K562 (cell line): Measurements from ENCODE around the gene APOL4. TPM values are rescaled to one million over a fixed set of nuclear protein-coding genes. Genes with fewer than 3 reads are reported as not detected.

Experiments
- ATAC-seq: fragments of 200-7000 bp; cut with Tn5 transposase; 3 replicates; pipeline ENCODE4 v1.9.1; 2020; ENCODE audit warnings: moderate library complexity
- BruUV-seq: library from RNA; stranded (reverse); fragments of 400-500 nt; replicated peaks from 2 replicates; lab custom pipeline; 2021; lab: Mats Ljungman, UMichigan
- CTCF ChIA-PET: fragments of 300-600 bp; formaldehyde crosslinking; extraction: SDS; loops from one replicate; lab custom pipeline; 2021; ENCODE audit warnings: low intra/inter-chr PET ratio; lab: Yijun Ruan, JAX
- POLR2A ChIA-PET: fragments of 300-600, 350-650 bp; sonication (Branson Sonifier 250); formaldehyde crosslinking; extraction: SDS; loops from one replicate; lab custom pipeline; 2021; ENCODE audit warnings: antibody characterized with exemption, inconsistent platforms; lab: Yijun Ruan, JAX
- DNase-seq, 4 experiments: peaks; one replicate each; pipeline versions ENCODE4 v3.0.0 to v3.0.0-alpha.2; 2011 to 2018; ENCODE audit warnings: low spot score in 3 of 4, mixed read lengths in 3 of 4; ENCODE audit errors: extremely low read depth in 1 of 4
- FAIRE-seq: peaks from 2 replicates; lab custom pipeline; 2011; peaks lifted over from hg19 to GRCh38; lab: Jason Lieb, UNC
- H2AFZ ChIP-seq: 2 replicates; pipeline ENCODE4 v1.6.0; 2011; ENCODE audit warnings: low read depth, low read length, control low read depth, inconsistent platforms
- H3K27ac ChIP-seq: fragments of 200-600 bp; 3 replicates; pipeline ENCODE4 v1.8.0; 2011; ENCODE audit warnings: low read depth, mild to moderate bottlenecking, control low read depth, inconsistent platforms, low read length, moderate library complexity, mixed read lengths; ENCODE audit errors: extremely low read depth
- H3K27me3 ChIP-seq, 2 experiments: fragments of 300-600 bp in 1 of 2; 2 replicates in 1 of 2; 3 replicates in 1 of 2; pipeline versions ENCODE4 v1.6.0 to v1.8.0; 2011; ENCODE audit warnings: inconsistent platforms in 2 of 2, low read length in 2 of 2, mild to moderate bottlenecking in 1 of 2, mixed read lengths in 1 of 2, moderate library complexity in 1 of 2; ENCODE audit not compliant: control insufficient read depth in 2 of 2, insufficient read depth in 2 of 2
- H3K36me3 ChIP-seq: fragments of 300-600 bp; 3 replicates; pipeline ENCODE4 v1.8.0; 2011; ENCODE audit warnings: mild to moderate bottlenecking, low read length, inconsistent platforms; ENCODE audit not compliant: control insufficient read depth, insufficient read depth
- H3K4me1 ChIP-seq, 2 experiments: fragments of 200-600 bp in 1 of 2; replicated peaks in 1 of 2; 2 replicates in 1 of 2; 3 replicates in 1 of 2; pipeline versions ENCODE4 v1.5.1 to v1.8.0; 2011; ENCODE audit warnings: inconsistent platforms in 2 of 2, low read length in 2 of 2, mild to moderate bottlenecking in 1 of 2, mixed read lengths in 1 of 2, moderate library complexity in 1 of 2; ENCODE audit not compliant: control insufficient read depth in 2 of 2, insufficient read depth in 2 of 2
- H3K4me2 ChIP-seq: 2 replicates; pipeline ENCODE4 v1.6.1; 2011; ENCODE audit warnings: low read length, control low read depth, inconsistent platforms, mixed read lengths; ENCODE audit not compliant: insufficient read depth
- H3K4me3 ChIP-seq: fragments of 200-600 bp; sonication (generic), shearing (Covaris generic); 2 replicates; pipeline ENCODE4 v1.5.1; 2016; ENCODE audit warnings: control low read depth, inconsistent platforms
- H3K79me2 ChIP-seq: fragments of 200-600 bp; 3 replicates; pipeline ENCODE4 v1.8.0; 2011; ENCODE audit warnings: low read length, inconsistent platforms; ENCODE audit not compliant: control insufficient read depth, insufficient read depth
- H3K9ac ChIP-seq, 2 experiments: 2 replicates each; pipeline versions ENCODE4 v1.6.0 to v1.6.1; 2011; ENCODE audit warnings: low read depth in 2 of 2, low read length in 2 of 2, control low read depth in 1 of 2, inconsistent platforms in 1 of 2, mild to moderate bottlenecking in 1 of 2, mixed read lengths in 1 of 2; ENCODE audit not compliant: insufficient read depth in 1 of 2
- H3K9me1 ChIP-seq: one replicate; pipeline ENCODE4 v1.6.0; 2011; ENCODE audit warnings: inconsistent platforms, mild to moderate bottlenecking, low read length, moderate library complexity; ENCODE audit not compliant: control insufficient read depth, insufficient read depth
- H3K9me3 ChIP-seq: replicated peaks from 2 replicates; pipeline ENCODE4 v1.5.1; 2011; ENCODE audit warnings: low read depth, low read length, inconsistent platforms; ENCODE audit not compliant: control insufficient read depth, insufficient read depth
- H4K20me1 ChIP-seq: replicated peaks from 2 replicates; pipeline ENCODE4 v1.6.1; 2011; ENCODE audit warnings: low read length, inconsistent platforms, mixed read lengths; ENCODE audit not compliant: control insufficient read depth, insufficient read depth
- FOXP1 ChIP-seq: sonication (generic); formaldehyde crosslinking; IDR thresholded peaks from 2 replicates; pipeline ENCODE4 v1.8.0; 2022; ENCODE audit warnings: mild to moderate bottlenecking, missing genetic modification reagents
- HNRNPK ChIP-seq: fragments of 200-400 bp; formaldehyde crosslinking; IDR thresholded peaks from one replicate; pipeline ENCODE4 v1.6.1; 2018; ENCODE audit warnings: mild to moderate bottlenecking, low read depth, low read length; ENCODE audit not compliant: poor library complexity, severe bottlenecking
- PHB ChIP-seq: fragments of 250-450 bp; sonication (Bioruptor Pico); IDR thresholded peaks from 2 replicates; pipeline ENCODE4 v1.5.0; 2021
- PHF21A ChIP-seq: fragments of 450-650 bp; IDR thresholded peaks from 2 replicates; pipeline ENCODE4 v1.6.1; 2017; ENCODE audit warnings: low read depth, borderline replicate concordance
- PHF8 ChIP-seq: fragments of 200-600 bp; sonication (generic); IDR thresholded peaks from 2 replicates; pipeline ENCODE4 v1.6.1; 2012; ENCODE audit warnings: mixed run types, mild to moderate bottlenecking, inconsistent platforms, low read length, moderate library complexity, borderline replicate concordance
- POLR2AphosphoS2 ChIP-seq: IDR thresholded peaks from 2 replicates; pipeline ENCODE4 v1.6.1; 2012; ENCODE audit warnings: low read length, improper control_type of control experiment
- ZBTB17 ChIP-seq: fragments of 450-650 bp; formaldehyde crosslinking; IDR thresholded peaks from 2 replicates; pipeline ENCODE4 v1.4.0; 2020; ENCODE audit warnings: mild to moderate bottlenecking
- ZNF785 ChIP-seq: fragments of 250-450 bp; sonication (Bioruptor Pico); IDR thresholded peaks from 2 replicates; pipeline ENCODE4 v1.4.0; 2020; ENCODE audit warnings: mild to moderate bottlenecking
- WGBS: fragments of 100-300 bp; shearing (Covaris generic); methylation state at CpG from one replicate; pipeline ENCODE4 v1.1.6; 2016; ENCODE audit warnings: low coverage, mixed read lengths; ENCODE audit not compliant: insufficient coverage; ENCODE audit errors: missing lambda C conversion rate; 5-methylcytosine and 5-hydroxymethylcytosine counted together
- in situ Hi-C: fragments of 300-500 bp; cut with MboI; formaldehyde crosslinking; loops from 4 replicates; pipeline ENCODE4 v1.15.0; 2018; ENCODE audit warnings: inconsistent platforms, mixed read lengths
- intact Hi-C: fragments of 100-400 bp; cut with micrococcal nuclease; formaldehyde crosslinking; loops from 2 replicates; pipeline ENCODE4 v1.14.2; 2022
- polyA plus RNA-seq, 8 experiments: library from polyadenylated mRNA; depleted of rRNA in 4 of 8; stranded (reverse) in 5 of 8; unstranded in 3 of 8; fragments of >200 nt; fragmentation: Nextera tagmentation in 2 of 8; fragmentation: Illumina TruSeq in 1 of 8; extraction: Ambion mirVana in 2 of 8; extraction: Trizol in 1 of 8; gene quantifications; 2 replicates each; pipeline versions ENCODE4 v1.2.1 to v1.2.3, GENCODE V29; 2011 to 2014; ENCODE audit warnings: inconsistent platforms in 1 of 8, missing spikeins in 1 of 8
- total RNA-seq, 7 experiments: library from RNA; depleted of rRNA in 6 of 7; stranded (reverse); fragments of >200 nt in 6 of 7; fragmentation: Illumina TruSeq in 2 of 7; extraction: Trizol in 2 of 7; gene quantifications; 2 replicates each; pipeline versions ENCODE4 v1.2.1 to v1.2.3, GENCODE V29; 2011 to 2021; ENCODE audit warnings: low replicate concordance in 1 of 7
- TF ChIP-seq, protein P1 (sequence below), 2 experiments: fragments of 450-650 bp; IDR thresholded peaks; 2 replicates each; pipeline ENCODE4 v1.6.1; 2018; ENCODE audit warnings: mild to moderate bottlenecking in 2 of 2, low read depth in 1 of 2; ENCODE audit not compliant: partially characterized antibody in 2 of 2
- TF ChIP-seq, protein P2 (sequence below): sonication (generic); formaldehyde crosslinking; IDR thresholded peaks from 2 replicates; pipeline ENCODE4 v1.5.0; 2020; ENCODE audit warnings: missing genetic modification reagents

Gene APOL4
- total and polyA plus RNA-seq, 9 of the 15 experiments (the other 6 are each of a cell fraction or from before 2014, with no cell fraction given), result 6.5 to 15.0 (median 9.8) TPM

DNA sequence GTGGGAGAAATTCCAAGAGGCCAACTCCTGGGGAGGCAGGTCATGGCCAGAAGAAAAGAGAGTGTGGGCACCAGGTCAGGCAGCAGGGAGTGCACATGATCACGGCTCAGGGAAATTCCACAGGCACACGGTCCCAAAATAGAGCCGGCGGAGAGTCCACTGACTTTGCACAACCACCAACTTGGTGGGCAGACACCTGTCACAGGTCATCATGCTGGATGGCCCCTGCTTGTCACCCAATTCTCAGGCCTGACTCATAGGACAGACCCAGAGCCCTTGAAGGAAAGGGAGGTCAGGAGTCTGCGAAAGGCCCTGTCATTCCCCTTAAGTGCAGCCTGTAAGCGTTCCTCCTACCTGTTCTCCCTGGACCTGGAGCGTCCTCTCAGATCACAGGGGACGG, 21.9 kb upstream of the APOL4 start (continued):
- TF ChIP-seq, protein P1, sequence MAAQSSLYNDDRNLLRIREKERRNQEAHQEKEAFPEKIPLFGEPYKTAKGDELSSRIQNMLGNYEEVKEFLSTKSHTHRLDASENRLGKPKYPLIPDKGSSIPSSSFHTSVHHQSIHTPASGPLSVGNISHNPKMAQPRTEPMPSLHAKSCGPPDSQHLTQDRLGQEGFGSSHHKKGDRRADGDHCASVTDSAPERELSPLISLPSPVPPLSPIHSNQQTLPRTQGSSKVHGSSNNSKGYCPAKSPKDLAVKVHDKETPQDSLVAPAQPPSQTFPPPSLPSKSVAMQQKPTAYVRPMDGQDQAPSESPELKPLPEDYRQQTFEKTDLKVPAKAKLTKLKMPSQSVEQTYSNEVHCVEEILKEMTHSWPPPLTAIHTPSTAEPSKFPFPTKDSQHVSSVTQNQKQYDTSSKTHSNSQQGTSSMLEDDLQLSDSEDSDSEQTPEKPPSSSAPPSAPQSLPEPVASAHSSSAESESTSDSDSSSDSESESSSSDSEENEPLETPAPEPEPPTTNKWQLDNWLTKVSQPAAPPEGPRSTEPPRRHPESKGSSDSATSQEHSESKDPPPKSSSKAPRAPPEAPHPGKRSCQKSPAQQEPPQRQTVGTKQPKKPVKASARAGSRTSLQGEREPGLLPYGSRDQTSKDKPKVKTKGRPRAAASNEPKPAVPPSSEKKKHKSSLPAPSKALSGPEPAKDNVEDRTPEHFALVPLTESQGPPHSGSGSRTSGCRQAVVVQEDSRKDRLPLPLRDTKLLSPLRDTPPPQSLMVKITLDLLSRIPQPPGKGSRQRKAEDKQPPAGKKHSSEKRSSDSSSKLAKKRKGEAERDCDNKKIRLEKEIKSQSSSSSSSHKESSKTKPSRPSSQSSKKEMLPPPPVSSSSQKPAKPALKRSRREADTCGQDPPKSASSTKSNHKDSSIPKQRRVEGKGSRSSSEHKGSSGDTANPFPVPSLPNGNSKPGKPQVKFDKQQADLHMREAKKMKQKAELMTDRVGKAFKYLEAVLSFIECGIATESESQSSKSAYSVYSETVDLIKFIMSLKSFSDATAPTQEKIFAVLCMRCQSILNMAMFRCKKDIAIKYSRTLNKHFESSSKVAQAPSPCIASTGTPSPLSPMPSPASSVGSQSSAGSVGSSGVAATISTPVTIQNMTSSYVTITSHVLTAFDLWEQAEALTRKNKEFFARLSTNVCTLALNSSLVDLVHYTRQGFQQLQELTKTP (IDR thresholded peaks at IDR 0.05; ENCODE audit: low read depth in 1 of 2, partially characterized antibody in 2 of 2), result no peak
- no peak for TF ChIP-seq ZBTB17 (CRISPR knock-in tag)
- TF ChIP-seq, all 486 proteins: peak for 0

DNA sequence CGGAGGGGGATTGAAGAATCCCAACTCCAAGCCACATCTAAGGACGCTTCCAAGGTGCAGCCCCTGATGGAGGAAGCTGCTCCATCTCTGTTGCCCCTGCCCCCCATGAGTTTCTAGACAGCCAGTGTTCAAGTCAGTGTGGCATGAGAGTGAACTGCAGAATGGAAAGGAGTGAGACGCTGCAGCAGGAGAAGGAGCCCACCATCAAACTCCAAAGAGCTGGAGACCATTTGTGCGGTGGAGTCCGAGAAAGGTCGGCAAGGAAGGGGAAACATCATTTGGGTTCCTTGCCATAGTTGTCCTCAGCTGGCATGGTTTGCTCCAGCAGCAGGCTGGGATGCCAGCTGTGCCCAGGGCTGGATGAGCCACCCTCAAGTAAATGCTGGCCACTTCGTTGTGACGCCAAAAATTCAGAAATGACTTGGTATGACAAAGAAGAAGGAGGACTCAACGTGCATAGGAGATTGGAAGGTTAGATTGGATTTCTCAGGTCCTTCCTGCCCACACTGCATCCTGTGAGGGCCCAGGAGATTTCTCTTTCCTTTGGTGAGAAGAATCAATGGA, 21.4 kb upstream of the APOL4 start:
- DNase-seq (no peak), FAIRE-seq (no peak), ATAC-seq (no peak)
- intact Hi-C loops, result loop anchor here (5.0 kb wide), 2 partner anchors 41 to 76 kb away; no protein-coding TSS in a partner anchor
- peaks cover 0 to 3% of the 10 kb centered on the region in 2 experiments; a peak in 1 of 5 replicates for H3K4me1 ChIP-seq
- CTCF ChIA-PET, result interaction anchor here (1.1 kb wide), 1 partner anchor 77 kb away, joined by 5 read pairs; no protein-coding TSS in a partner anchor
- 28% methylated on average over 8 of the region's 9 CpGs for WGBS
- peaks cover 7% of the 10 kb centered on the region; the same call in 1 of the 3 replicates for H3K36me3 ChIP-seq
- H3K4me3 ChIP-seq, result no peak overlapping the region
- H3K27me3 ChIP-seq, result no peaks in the 10 kb centered on the region
- POLR2A ChIA-PET, result interaction anchor here (0.6 kb wide), 1 partner anchor 1056 kb away, joined by 5 read pairs; no protein-coding TSS in a partner anchor
- no peaks in the 10 kb centered on the region for H3K79me2 ChIP-seq
- no peak overlapping the region for H3K9ac ChIP-seq
- in situ Hi-C loops, result no loop called here
- H3K4me2 ChIP-seq, result no peak overlapping the region
- no peaks in the 10 kb centered on the region for H3K9me3 ChIP-seq
- BruUV-seq, result no TSS peak
- no peaks in the 10 kb centered on the region for H4K20me1 ChIP-seq
- H3K27ac ChIP-seq, result no peak overlapping the region
- no peak overlapping the region for H2AFZ ChIP-seq
- no peaks in the 10 kb centered on the region for H3K9me1 ChIP-seq
- TF ChIP-seq, protein P2, sequence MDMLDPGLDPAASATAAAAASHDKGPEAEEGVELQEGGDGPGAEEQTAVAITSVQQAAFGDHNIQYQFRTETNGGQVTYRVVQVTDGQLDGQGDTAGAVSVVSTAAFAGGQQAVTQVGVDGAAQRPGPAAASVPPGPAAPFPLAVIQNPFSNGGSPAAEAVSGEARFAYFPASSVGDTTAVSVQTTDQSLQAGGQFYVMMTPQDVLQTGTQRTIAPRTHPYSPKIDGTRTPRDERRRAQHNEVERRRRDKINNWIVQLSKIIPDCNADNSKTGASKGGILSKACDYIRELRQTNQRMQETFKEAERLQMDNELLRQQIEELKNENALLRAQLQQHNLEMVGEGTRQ (CRISPR knock-in tag), result no peak
- TF ChIP-seq PHF21A (no peak), PHF8 (no peak), ZNF785 (CRISPR knock-in tag) (no peak), POLR2AphosphoS2 (no peak), PHB (CRISPR knock-in tag) (no peak), FOXP1 (CRISPR knock-in tag) (no peak), HNRNPK (no peak)
- TF ChIP-seq, protein P1 (IDR thresholded peaks at IDR 0.05; ENCODE audit: low read depth in 1 of 2, partially characterized antibody in 2 of 2), result no peak
